Activated naive CD8-positive, alpha-beta T cell treated with anti-CD3 and anti-CD28 coated beads, Interleukin-2, amount 50 U/mL, for 16 hours (primary cell): ENCODE measurements around the gene CX3CR1.
"Not testable (repeated sequence)": the region's sequence is repeated elsewhere in the genome, so short reads cannot be mapped to it uniquely, and the experiment has no call there.

ENCODE experiments used
- DNase-seq: peaks from one replicate; pipeline ENCODE4 v3.0.0-alpha.2; 2020; ENCODE audit warnings: low read depth, low spot score

CX3CR1 gene

GRCh38 chr3:39267631-39268548 lies 11.9 kb downstream of the CX3CR1 start:
- peak; percentile 51 for DNase-seq

- DNase-seq = no peak
Measured at GRCh38 chr3:39264053-39264452, 15.8 kb downstream of the CX3CR1 start.

- DNase-seq = no peak
Measured at GRCh38 chr3:39263576-39263975, 16.3 kb downstream of the CX3CR1 start.

- DNase-seq = no peak
Measured at GRCh38 chr3:39262846-39263245, 17.0 kb downstream of the CX3CR1 start.

- no peak for DNase-seq
Measured at GRCh38 chr3:39261726-39262125, 18.1 kb downstream of the CX3CR1 start.

GRCh38 chr3:39260957-39261356 lies 18.9 kb downstream of the CX3CR1 start:
- DNase-seq = no peak

- no peak for DNase-seq
Measured at GRCh38 chr3:39260318-39260717, 19.5 kb downstream of the CX3CR1 start.

- DNase-seq = no peak
Measured at GRCh38 chr3:39255503-39256325, 24.1 kb downstream of the CX3CR1 start.

- no peak for DNase-seq
Measured at GRCh38 chr3:39254806-39255449, 24.9 kb downstream of the CX3CR1 start.

GRCh38 chr3:39251576-39251975 lies 28.3 kb downstream of the CX3CR1 start:
- DNase-seq = no peak

GRCh38 chr3:39250116-39250747 lies 29.6 kb downstream of the CX3CR1 start:
- no peak for DNase-seq

GRCh38 chr3:39249453-39250115 lies 30.3 kb downstream of the CX3CR1 start:
- no peak for DNase-seq

- no peak for DNase-seq
Measured at GRCh38 chr3:39241561-39241960, 38.3 kb downstream of the CX3CR1 start.

GRCh38 chr3:39237027-39237426 lies 42.8 kb downstream of the CX3CR1 start:
- no peak for DNase-seq

GRCh38 chr3:39234651-39235050 lies 45.2 kb downstream of the CX3CR1 start:
- DNase-seq = no peak

GRCh38 chr3:39232859-39233258 lies 47.0 kb downstream of the CX3CR1 start:
- no peak for DNase-seq

GRCh38 chr3:39230453-39230852 lies 49.4 kb downstream of the CX3CR1 start:
- no peak for DNase-seq

- no peak for DNase-seq
Measured at GRCh38 chr3:39228496-39228895, 51.3 kb downstream of the CX3CR1 start.

GRCh38 chr3:39227596-39227995 lies 52.2 kb downstream of the CX3CR1 start:
- not testable (repeated sequence) for DNase-seq

- no peak for DNase-seq
Measured at GRCh38 chr3:39226106-39226741, 53.6 kb downstream of the CX3CR1 start.

GRCh38 chr3:39224288-39224687 lies 55.5 kb downstream of the CX3CR1 start:
- no peak for DNase-seq
